HepG2 (cell line): ENCODE results near the gene RAD1. TPM values are rescaled to one million over a fixed set of nuclear protein-coding genes. Genes with fewer than 3 reads are reported as not detected.

Experiments
- ATAC-seq: fragments of 200-7000 bp; cut with Tn5 transposase; 3 replicates; pipeline ENCODE4 v1.9.1; 2020; ENCODE audit warnings: mild to moderate bottlenecking, moderate library complexity
- BruUV-seq: library from RNA; stranded (reverse); fragments of 400-500 nt; replicated peaks from 2 replicates; lab custom pipeline; 2021; lab: Mats Ljungman, UMichigan
- CTCF ChIA-PET: fragments of 300-600 bp; formaldehyde crosslinking; extraction: SDS; loops from one replicate; lab custom pipeline; 2021; ENCODE audit warnings: low total read pairs, inconsistent platforms, low intra/inter-chr PET ratio; lab: Yijun Ruan, JAX
- POLR2A ChIA-PET: fragments of 350-600 bp; sonication (Branson Sonifier 250); formaldehyde crosslinking; loops from one replicate; lab custom pipeline; 2020; ENCODE audit warnings: antibody characterized with exemption, inconsistent platforms; lab: Yijun Ruan, JAX
- DNase-seq: peaks from one replicate; pipeline ENCODE4 v3.0.0-alpha.2; 2015; ENCODE audit warnings: low spot score
- FAIRE-seq: peaks from 3 replicates; lab custom pipeline; 2011; peaks lifted over from hg19 to GRCh38; lab: Jason Lieb, UNC
- H2AFZ ChIP-seq: one replicate; pipeline ENCODE4 v1.6.1; 2011; ENCODE audit warnings: low read length, inconsistent platforms
- H3K27ac ChIP-seq: fragments of 300-600 bp; 3 replicates; pipeline ENCODE4 v1.8.0; 2011; ENCODE audit warnings: mixed run types, mild to moderate bottlenecking, mixed read lengths, low read length, inconsistent platforms; ENCODE audit not compliant: insufficient read depth; ENCODE audit errors: extremely low read length
- H3K27me3 ChIP-seq, 2 experiments: fragments of 200-600 bp in 1 of 2; 2 replicates in 1 of 2; 3 replicates in 1 of 2; pipeline versions ENCODE4 v1.6.0 to v1.8.0; 2011; ENCODE audit warnings: low read length in 2 of 2, mild to moderate bottlenecking in 2 of 2, moderate library complexity in 2 of 2, inconsistent platforms in 1 of 2; ENCODE audit not compliant: insufficient read depth in 2 of 2, control insufficient read depth in 1 of 2
- H3K36me3 ChIP-seq, 2 experiments: fragments of 200-600 bp in 1 of 2; replicated peaks in 1 of 2; 2 replicates in 1 of 2; 3 replicates in 1 of 2; pipeline versions ENCODE4 v1.5.1 to v1.8.0; 2011; ENCODE audit warnings: low read length in 2 of 2, inconsistent platforms in 1 of 2; ENCODE audit not compliant: insufficient read depth in 2 of 2, control insufficient read depth in 1 of 2
- H3K4me1 ChIP-seq: 2 replicates; pipeline ENCODE4 v1.5.1; 2012; ENCODE audit warnings: low read length, inconsistent platforms; ENCODE audit not compliant: insufficient read depth
- H3K4me2 ChIP-seq: 2 replicates; pipeline ENCODE4 v1.6.0; 2011; ENCODE audit warnings: low read depth, low read length, inconsistent platforms
- H3K4me3 ChIP-seq, 3 experiments: fragments of 200-600 bp in 1 of 3; sonication (generic), shearing (Covaris generic) in 1 of 3; replicated peaks in 1 of 3; 2 replicates each; pipeline ENCODE4 v1.5.1; 2011 to 2016; ENCODE audit warnings: low read length in 3 of 3, inconsistent platforms in 2 of 3, low read depth in 2 of 3, mild to moderate bottlenecking in 2 of 3, control low read depth in 1 of 3, mixed read lengths in 1 of 3; ENCODE audit not compliant: insufficient read depth in 1 of 3
- H3K79me2 ChIP-seq: one replicate; pipeline ENCODE4 v1.6.1; 2011; ENCODE audit warnings: low read length, inconsistent platforms; ENCODE audit not compliant: insufficient read depth
- H3K9ac ChIP-seq: 2 replicates; pipeline ENCODE4 v1.6.0; 2011; ENCODE audit warnings: mild to moderate bottlenecking, low read depth, low read length, inconsistent platforms; ENCODE audit not compliant: insufficient read depth
- H3K9me3 ChIP-seq: 2 replicates; pipeline ENCODE4 v1.5.1; 2012; ENCODE audit warnings: mild to moderate bottlenecking, low read length
- H4K20me1 ChIP-seq: 2 replicates; pipeline ENCODE4 v1.6.0; 2011; ENCODE audit warnings: inconsistent platforms, mild to moderate bottlenecking, low read length, moderate library complexity; ENCODE audit not compliant: insufficient read depth
- AKAP8 ChIP-seq: sonication (generic); formaldehyde crosslinking; IDR thresholded peaks from 2 replicates; pipeline ENCODE4 v1.5.1; 2020; ENCODE audit warnings: mild to moderate bottlenecking, missing genetic modification reagents
- NFE2 ChIP-seq: sonication (generic); formaldehyde crosslinking; IDR thresholded peaks from 2 replicates; pipeline ENCODE4 v1.4.0; 2020; ENCODE audit warnings: missing genetic modification reagents
- NFIC ChIP-seq: IDR thresholded peaks from 2 replicates; pipeline ENCODE4 v1.6.1; 2012; ENCODE audit warnings: mild to moderate bottlenecking, low read length, inconsistent platforms
- TOE1 ChIP-seq: sonication (generic); formaldehyde crosslinking; IDR thresholded peaks from 2 replicates; pipeline ENCODE4 v1.4.0; 2020; ENCODE audit warnings: mild to moderate bottlenecking, missing genetic modification reagents
- XBP1 ChIP-seq: sonication (generic); formaldehyde crosslinking; IDR thresholded peaks from 2 replicates; pipeline ENCODE4 v1.5.0; 2020; ENCODE audit warnings: missing genetic modification reagents
- ZBTB46 ChIP-seq: sonication (generic); formaldehyde crosslinking; IDR thresholded peaks from 2 replicates; pipeline ENCODE4 v1.4.0; 2020; ENCODE audit warnings: mild to moderate bottlenecking, missing genetic modification reagents, borderline replicate concordance
- ZNF75D ChIP-seq: sonication (generic); formaldehyde crosslinking; IDR thresholded peaks from 2 replicates; pipeline ENCODE4 v1.8.1; 2023; ENCODE audit warnings: missing genetic modification reagents, mild to moderate bottlenecking, borderline replicate concordance
- in situ Hi-C: cut with HindIII; loops from 2 replicates; pipeline ENCODE4 v1.10.0; 2017; ENCODE audit warnings: low pct_unique_long_range_greater_than_20kb; ENCODE audit not compliant: extremely low pct_ligation_motif_present
- intact Hi-C: fragments of 100-400 bp; cut with micrococcal nuclease; formaldehyde crosslinking; loops from one replicate; pipeline ENCODE4 v1.10.0; 2022; ENCODE audit not compliant: unreplicated experiment
- polyA plus RNA-seq, 8 experiments: library from polyadenylated mRNA; depleted of rRNA in 3 of 8; stranded (reverse) in 7 of 8; unstranded in 1 of 8; fragments of >200 nt; fragmentation: Illumina TruSeq in 4 of 8; extraction: Trizol in 4 of 8; gene quantifications; 2 replicates each; pipeline versions ENCODE4 v1.2.1 to v1.2.3, GENCODE V29; 2011 to 2016; ENCODE audit warnings: low read depth in 4 of 8, missing spikeins in 1 of 8, mixed read lengths in 1 of 8; ENCODE audit not compliant: insufficient read depth in 1 of 8
- total RNA-seq, 5 experiments: library from RNA; depleted of rRNA; stranded (reverse); fragments of >200 nt; fragmentation: Illumina TruSeq; extraction: Trizol; gene quantifications; 2 replicates each; pipeline ENCODE4 v1.2.3, GENCODE V29; 2016; ENCODE audit warnings: low read depth in 1 of 5
- TF ChIP-seq, protein P1 (sequence below): sonication (generic); formaldehyde crosslinking; IDR thresholded peaks from 2 replicates; pipeline ENCODE4 v1.8.0; 2023; ENCODE audit warnings: mild to moderate bottlenecking, missing genetic modification reagents

The RAD1 gene
- total and polyA plus RNA-seq, 2 of the 13 experiments (the other 11 are each of a cell fraction or from before 2014, with no cell fraction given) = 14.7 to 39.1 TPM

DNA sequence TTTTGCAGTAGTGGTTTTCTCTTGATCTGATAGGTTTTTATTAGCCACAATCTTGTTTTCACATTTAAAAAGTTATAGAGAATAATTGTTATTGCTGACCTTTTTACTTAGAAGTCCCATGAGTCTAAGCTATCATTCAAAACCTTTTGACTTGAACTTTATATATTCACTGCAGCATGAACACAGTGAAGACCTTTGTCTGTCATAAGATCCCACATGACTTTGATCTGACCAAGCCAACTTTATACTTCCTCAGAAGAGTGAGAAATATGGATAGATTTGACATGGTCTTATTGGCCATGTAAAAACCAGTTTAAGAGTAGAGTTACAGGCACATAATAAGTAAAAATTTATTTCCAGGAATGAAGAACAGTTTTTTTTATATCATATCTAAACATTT, 34.1 kb downstream of the RAD1 start:
- Histone ChIP-seq H3K4me3 (no peak overlapping the region), H3K9ac (no peak overlapping the region), H3K27me3 (no peaks in the 10 kb centered on the region; a peak in 1 of 5 replicates), H4K20me1 (no peaks in the 10 kb centered on the region), H3K9me3 (peaks cover 4% of the 10 kb centered on the region), H3K4me2 (no peak overlapping the region), H3K4me1 (no peaks in the 10 kb centered on the region), H3K36me3 (no peaks in the 10 kb centered on the region), H3K79me2 (no peaks in the 10 kb centered on the region), H3K27ac (no peak overlapping the region), H2AFZ (no peak overlapping the region)
- CTCF ChIA-PET = no interaction called here
- POLR2A ChIA-PET = no interaction called here
- DNase-seq (no peak), FAIRE-seq (no peak), ATAC-seq (no peak)
- intact Hi-C loops (no loop called here), in situ Hi-C loops (no loop called here)
- BruUV-seq = no TSS peak
- TF ChIP-seq NFIC (no peak), XBP1 (CRISPR knock-in tag) (no peak), ZNF75D (no peak), AKAP8 (CRISPR knock-in tag) (no peak), NFE2 (no peak), ZBTB46 (no peak), TOE1 (CRISPR knock-in tag) (no peak)
- TF ChIP-seq, protein P1, sequence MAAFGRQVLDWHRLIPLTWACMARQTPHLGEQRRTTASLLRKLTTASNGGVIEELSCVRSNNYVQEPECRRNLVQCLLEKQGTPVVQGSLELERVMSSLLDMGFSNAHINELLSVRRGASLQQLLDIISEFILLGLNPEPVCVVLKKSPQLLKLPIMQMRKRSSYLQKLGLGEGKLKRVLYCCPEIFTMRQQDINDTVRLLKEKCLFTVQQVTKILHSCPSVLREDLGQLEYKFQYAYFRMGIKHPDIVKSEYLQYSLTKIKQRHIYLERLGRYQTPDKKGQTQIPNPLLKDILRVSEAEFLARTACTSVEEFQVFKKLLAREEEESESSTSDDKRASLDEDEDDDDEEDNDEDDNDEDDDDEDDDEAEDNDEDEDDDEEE (CRISPR knock-in tag) = no peak
